B cell (primary cell): Measurements from ENCODE around the gene HLA-DRB1. TPM values are rescaled to one million over a fixed set of nuclear protein-coding genes. Genes with fewer than 3 reads are reported as not detected.
A peak's percentile ranks its signal among the peaks of the same experiment; 100 is the strongest.

ENCODE experiments used
- ATAC-seq: fragments of 200-7000 bp; cut with Tn5 transposase; one replicate; pipeline ENCODE4 v1.10.0; 2021; ENCODE audit warnings: low read depth, mild to moderate bottlenecking, moderate number of reproducible peaks, moderate library complexity
- CTCF ChIA-PET: fragments of 350-600 bp; sonication (Branson Sonifier 250); formaldehyde crosslinking; loops from one replicate; lab custom pipeline; 2021; ENCODE audit warnings: antibody characterized with exemption, inconsistent platforms; lab: Charles Lee
- POLR2A ChIA-PET: fragments of 350-600 bp; sonication (Branson Sonifier 250); formaldehyde crosslinking; loops from one replicate; lab custom pipeline; 2021; ENCODE audit warnings: antibody characterized with exemption; lab: Charles Lee
- DNase-seq: peaks from one replicate; pipeline ENCODE4 v3.0.0; 2013
- H2AFZ ChIP-seq: 2 replicates; pipeline ENCODE4 v1.6.1; 2012; ENCODE audit warnings: mild to moderate bottlenecking, low read depth, low read length; ENCODE audit not compliant: insufficient read depth, poor library complexity, severe bottlenecking
- H3K27ac ChIP-seq, 2 donors: 1 replicate in 1 of 2; 2 replicates in 1 of 2; pipeline ENCODE4 v1.5.1; 2012 to 2013; ENCODE audit warnings: low read length in 2 of 2, mild to moderate bottlenecking in 2 of 2, moderate library complexity in 1 of 2
- H3K27me3 ChIP-seq, 4 experiments: fragments of 200-600 bp in 1 of 4; sonication (generic) in 1 of 4; replicated peaks in 1 of 4; 1 replicate in 2 of 4; 2 replicates in 2 of 4; pipeline versions ENCODE4 v1.6.1 to v1.7.0; 2013 to 2016; ENCODE audit warnings: low read length in 3 of 4, mild to moderate bottlenecking in 2 of 4, mixed read lengths in 1 of 4, moderate library complexity in 1 of 4; ENCODE audit not compliant: insufficient read depth in 4 of 4, control insufficient read depth in 3 of 4; ENCODE audit errors: control extremely low read depth in 1 of 4
- H3K36me3 ChIP-seq, 2 experiments: replicated peaks in 1 of 2; 1 replicate in 1 of 2; 2 replicates in 1 of 2; pipeline versions ENCODE4 v1.6.1 to v1.7.1; 2013; ENCODE audit warnings: low read length in 1 of 2; ENCODE audit not compliant: insufficient read depth in 2 of 2, control insufficient read depth in 1 of 2; ENCODE audit errors: control extremely low read depth in 1 of 2, extremely low read depth in 1 of 2
- H3K4me1 ChIP-seq, 2 donors: fragments of 200-600 bp in 1 of 2; sonication (generic) in 1 of 2; 1 replicate in 1 of 2; 2 replicates in 1 of 2; pipeline versions ENCODE4 v1.5.1 to v1.6.1; 2013 to 2017; ENCODE audit warnings: low read length in 2 of 2; ENCODE audit not compliant: control insufficient read depth in 2 of 2, insufficient read depth in 2 of 2
- H3K4me2 ChIP-seq: replicated peaks from 2 replicates; pipeline ENCODE3; 2012; ENCODE audit warnings: mild to moderate bottlenecking, low read depth, low read length; ENCODE audit not compliant: poor library complexity, severe bottlenecking
- H3K4me3 ChIP-seq, 5 experiments: fragments of 200-600 bp in 1 of 5; sonication (generic) in 1 of 5; 1 replicate in 3 of 5; 2 replicates in 2 of 5; pipeline versions ENCODE4 v1.5.1 to v1.7.0; 2011 to 2016; ENCODE audit warnings: low read length in 4 of 5, mild to moderate bottlenecking in 4 of 5, low read depth in 2 of 5, control low read depth in 1 of 5, moderate library complexity in 1 of 5; ENCODE audit not compliant: insufficient read depth in 1 of 5; ENCODE audit errors: control extremely low read depth in 1 of 5, extremely low read depth in 1 of 5
- H3K79me2 ChIP-seq: fragments of 200-600 bp; sonication (generic); one replicate; pipeline ENCODE4 v1.6.0; 2016; ENCODE audit warnings: low read length; ENCODE audit not compliant: control insufficient read depth, insufficient read depth
- H3K9ac ChIP-seq: fragments of 200-600 bp; sonication (generic); 2 replicates; pipeline ENCODE4 v1.6.1; 2017; ENCODE audit warnings: mild to moderate bottlenecking, low read length, moderate library complexity
- H3K9me3 ChIP-seq, 3 donors: one replicate each; pipeline versions ENCODE4 v1.6.1 to v1.7.1; 2013; ENCODE audit warnings: low read length in 2 of 3; ENCODE audit not compliant: control insufficient read depth in 2 of 3, insufficient read depth in 1 of 3; ENCODE audit errors: control extremely low read depth in 1 of 3
- H4K20me1 ChIP-seq: 2 replicates; pipeline ENCODE4 v1.6.0; 2012; ENCODE audit warnings: mild to moderate bottlenecking, low read length; ENCODE audit not compliant: insufficient read depth, control insufficient read depth, poor library complexity, severe bottlenecking
- H3K27ac Mint-ChIP-seq: one replicate; pipeline ENCODE4 v1.8.0; 2021; ENCODE audit warnings: mixed read lengths
- H3K27me3 Mint-ChIP-seq: one replicate; pipeline ENCODE4 v1.8.0; 2021; ENCODE audit warnings: mixed read lengths
- H3K4me1 Mint-ChIP-seq: one replicate; pipeline ENCODE4 v1.8.0; 2021; ENCODE audit warnings: mixed read lengths
- H3K4me3 Mint-ChIP-seq: one replicate; pipeline ENCODE4 v1.8.0; 2021; ENCODE audit warnings: mixed read lengths
- H3K9me3 Mint-ChIP-seq: one replicate; pipeline ENCODE4 v1.8.0; 2022; ENCODE audit warnings: mixed read lengths; ENCODE audit not compliant: insufficient read depth
- CTCF ChIP-seq: fragments of 200-600 bp; IDR thresholded peaks from one replicate; pipeline ENCODE4 v1.8.0; 2022; ENCODE audit warnings: antibody characterized with exemption, mild to moderate bottlenecking
- EZH2 ChIP-seq: IDR thresholded peaks from 2 replicates; pipeline ENCODE4 v1.6.1; 2012; ENCODE audit warnings: borderline replicate concordance, low read depth, mild to moderate bottlenecking, moderate library complexity, low read length; ENCODE audit not compliant: insufficient read depth, poor library complexity, severe bottlenecking
- WGBS: methylation state at CpG from one replicate; pipeline ENCODE4 v1.1.5; 2013; ENCODE audit warnings: missing lambda C conversion rate; ENCODE audit not compliant: insufficient coverage; 5-methylcytosine and 5-hydroxymethylcytosine counted together
- intact Hi-C: fragments of 100-400 bp; cut with micrococcal nuclease; formaldehyde crosslinking; loops from one replicate; pipeline ENCODE4 v1.10.0; 2022
- polyA plus RNA-seq: library from polyadenylated mRNA; depleted of rRNA; stranded (reverse); fragments of >200 nt; gene quantifications from 2 replicates; pipeline ENCODE4 v1.2.3, GENCODE V29; 2012
- total RNA-seq, 2 donors: library from RNA; stranded (reverse); fragments of 120-200 nt in 1 of 2; gene quantifications; 1 replicate in 1 of 2; 2 replicates in 1 of 2; pipeline versions ENCODE4 v1.2.3 to v1.2.4, GENCODE V29; 2013 to 2022

Gene HLA-DRB1
- total and polyA plus RNA-seq, 2 donors (not counting 1 experiment from before 2014, with no cell fraction given) = 559 to 1,240 TPM

GRCh38 chr6:32609731-32610640 lies 20.3 kb upstream of the HLA-DRB1 start:
- no peak overlapping the region for H3K4me3 Mint-ChIP-seq
- Histone ChIP-seq H3K27ac (peak overlapping the region; percentile 99 to 100), H3K36me3 (no peaks in the 10 kb centered on the region), H3K79me2 (peaks cover 37% of the 10 kb centered on the region), H3K4me3 (peak overlapping the region in 4 of 5 experiments; percentile 25 to 41 (median 30)), H3K4me2 (peak overlapping the region; percentile 76), H3K9ac (peak overlapping the region; percentile 82), H2AFZ (no peak overlapping the region), H3K9me3 (no peaks in the 10 kb centered on the region), H3K4me1 (peaks cover 47 to 53% of the 10 kb centered on the region in 2 donors), H4K20me1 (no peaks in the 10 kb centered on the region), H3K27me3 (no peaks in the 10 kb centered on the region)
- 0% methylated on average over 3 of the region's 8 CpGs for WGBS
- ChIA-PET CTCF (interaction anchor here (1.1 kb wide), 1 partner anchor 12 kb away, joined by 7 read pairs; no protein-coding TSS in a partner anchor), POLR2A (interaction anchor here (0.8 to 3.2 kb wide), 8 partner anchors 8 to 57 kb away, joined by 3 to 34 read pairs (median 4); partner anchors contain the start of gene HLA-DQB1)
- TF ChIP-seq EZH2 (no peak), CTCF (no peak)
- no peaks in the 10 kb centered on the region for H3K27me3 Mint-ChIP-seq
- H3K4me1 Mint-ChIP-seq = peaks cover 59% of the 10 kb centered on the region
- ATAC-seq (peak; percentile 88), DNase-seq (peak; percentile 99)
- intact Hi-C loops = loop anchor here (1.0 to 10.0 kb wide), 4 partner anchors 13 to 335 kb away; partner anchors contain the start of genes HLA-DMB, HLA-DQA1 and HLA-DQB1
- H3K9me3 Mint-ChIP-seq = peaks cover 2% of the 10 kb centered on the region
- H3K27ac Mint-ChIP-seq = no peak overlapping the region
